GM18502 (cell line): ENCODE results near the gene CLK3.
A peak's percentile ranks its signal among the peaks of the same experiment; 100 is the strongest.

Source experiments
- ATAC-seq: cut with Tn5 transposase; IDR thresholded peaks from one replicate; pipeline ENCODE4 v1.9.1; 2021; ENCODE audit warnings: mild to moderate bottlenecking; ENCODE audit not compliant: unreplicated experiment, poor library complexity

Gene CLK3

DNA sequence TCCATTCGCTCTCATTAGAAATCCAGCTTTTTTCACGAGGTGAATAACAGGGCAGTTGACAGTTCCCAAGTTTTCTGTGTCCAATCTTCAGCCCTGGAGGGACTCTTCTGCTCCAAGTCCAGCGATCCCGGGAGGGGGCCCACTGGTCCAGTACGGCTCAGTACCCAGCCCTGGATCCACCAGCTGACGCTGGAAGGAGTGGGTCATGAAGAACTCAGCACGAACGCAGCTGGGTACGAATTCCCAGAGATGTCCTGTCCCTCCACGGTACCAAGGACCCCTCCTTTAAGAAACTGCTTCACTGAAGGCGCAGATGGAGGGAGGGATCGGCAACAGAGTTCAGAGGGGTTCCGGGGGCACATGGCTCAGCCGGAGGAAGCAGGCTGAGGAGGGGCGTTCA lies 16.5 kb upstream of the CLK3 start:
- no peak for ATAC-seq

DNA sequence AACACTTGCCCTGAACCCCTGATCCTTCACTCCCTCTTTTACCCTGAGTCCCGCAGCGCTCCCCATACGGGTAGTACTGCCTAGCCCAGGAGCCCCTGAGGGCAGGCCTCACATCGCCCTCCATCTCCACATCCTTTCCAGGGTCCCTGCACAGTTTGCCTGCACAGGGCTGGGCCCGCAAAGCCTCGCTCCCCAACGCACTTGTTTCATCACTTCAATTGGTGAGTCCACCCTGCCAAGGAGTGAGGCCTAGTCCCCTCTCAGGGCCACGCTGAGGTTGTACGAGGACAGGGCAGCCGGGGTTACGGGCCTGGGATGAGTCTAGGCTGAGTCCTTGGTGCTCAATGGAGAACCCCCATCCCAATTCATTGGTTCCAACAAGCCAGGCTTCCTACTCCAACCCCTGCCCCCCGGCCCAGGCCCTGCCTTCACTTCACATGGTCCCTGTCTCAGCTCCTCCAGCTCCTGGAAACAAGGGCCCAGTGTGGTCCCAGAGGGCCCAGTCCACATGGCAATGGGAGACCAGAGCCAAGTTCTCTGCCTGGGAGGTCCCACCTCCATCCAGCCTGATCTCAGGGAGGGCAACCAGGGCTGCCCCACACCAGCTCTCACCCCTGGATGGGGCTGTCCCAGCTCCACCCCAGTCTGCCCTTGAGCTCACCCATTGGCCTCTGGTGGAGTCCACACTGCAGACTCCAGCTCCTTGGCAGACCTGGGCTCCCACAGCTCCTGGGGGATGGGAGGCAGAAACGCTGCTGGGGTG lies 12.4 kb upstream of the CLK3 start:
- no peak for ATAC-seq

GRCh38 chr15:74603789-74604705 lies 11.6 kb upstream of the CLK3 start:
- no peak for ATAC-seq

DNA sequence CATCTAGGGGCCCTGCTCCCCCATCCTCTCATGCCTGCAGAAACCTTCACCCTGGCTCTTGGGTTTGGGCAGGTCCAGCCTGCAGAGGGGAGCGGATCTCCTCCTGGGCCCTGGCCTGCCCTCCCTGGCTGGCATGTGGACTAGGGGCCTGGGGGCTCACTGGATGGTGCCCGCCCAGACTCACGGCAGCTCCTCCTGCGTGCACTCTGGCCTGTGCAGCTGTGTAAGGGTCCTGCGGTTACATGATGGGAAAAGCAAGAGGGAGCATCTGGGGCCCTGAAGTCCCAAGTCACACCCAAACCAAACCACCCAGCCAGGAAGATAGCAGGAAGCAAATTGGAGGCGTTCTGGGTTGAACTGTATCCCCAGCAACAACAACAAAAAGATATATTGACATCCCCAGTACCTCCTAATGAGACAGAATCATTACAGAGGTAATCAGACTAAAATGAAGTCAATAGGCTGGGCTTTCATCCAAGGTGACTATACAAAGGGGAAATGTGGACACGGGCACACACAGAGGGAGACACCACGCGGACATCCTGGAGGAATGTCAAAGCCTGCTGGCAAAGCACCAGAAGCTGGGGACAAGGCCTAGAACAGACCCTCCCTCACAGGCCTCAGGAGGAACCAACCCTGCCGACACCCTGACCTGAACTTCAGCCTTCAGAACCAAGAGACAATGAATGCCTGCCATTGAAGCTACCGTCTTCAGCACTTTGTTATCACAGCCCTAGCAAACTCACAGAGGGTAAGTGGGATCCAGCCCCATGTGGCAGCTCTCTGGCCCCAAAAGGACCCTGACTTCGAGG lies 10.4 kb upstream of the CLK3 start:
- ATAC-seq: no peak

GRCh38 chr15:74605795-74606150 lies 9.9 kb upstream of the CLK3 start:
- ATAC-seq: no peak

GRCh38 chr15:74608786-74609185 lies 6.8 kb upstream of the CLK3 start:
- ATAC-seq: no peak

DNA sequence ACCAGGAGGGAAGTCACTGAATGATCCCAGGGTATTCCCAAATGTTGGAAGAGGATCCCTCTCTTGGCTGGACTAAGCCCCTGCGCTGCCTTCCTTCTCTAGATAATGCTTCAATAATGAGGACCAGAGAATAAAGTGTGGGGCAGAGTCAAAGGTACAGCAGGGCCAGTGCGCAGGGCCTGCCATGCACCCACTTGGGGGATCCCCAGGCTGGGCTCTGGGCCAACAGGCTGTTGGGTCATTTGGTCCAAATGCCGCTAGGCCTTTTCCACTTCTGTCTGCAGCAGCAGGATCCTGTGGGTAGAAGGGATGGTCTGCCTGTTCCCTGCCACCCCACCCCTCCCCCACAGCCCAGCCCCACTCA lies 5.7 kb upstream of the CLK3 start:
- ATAC-seq: no peak

DNA sequence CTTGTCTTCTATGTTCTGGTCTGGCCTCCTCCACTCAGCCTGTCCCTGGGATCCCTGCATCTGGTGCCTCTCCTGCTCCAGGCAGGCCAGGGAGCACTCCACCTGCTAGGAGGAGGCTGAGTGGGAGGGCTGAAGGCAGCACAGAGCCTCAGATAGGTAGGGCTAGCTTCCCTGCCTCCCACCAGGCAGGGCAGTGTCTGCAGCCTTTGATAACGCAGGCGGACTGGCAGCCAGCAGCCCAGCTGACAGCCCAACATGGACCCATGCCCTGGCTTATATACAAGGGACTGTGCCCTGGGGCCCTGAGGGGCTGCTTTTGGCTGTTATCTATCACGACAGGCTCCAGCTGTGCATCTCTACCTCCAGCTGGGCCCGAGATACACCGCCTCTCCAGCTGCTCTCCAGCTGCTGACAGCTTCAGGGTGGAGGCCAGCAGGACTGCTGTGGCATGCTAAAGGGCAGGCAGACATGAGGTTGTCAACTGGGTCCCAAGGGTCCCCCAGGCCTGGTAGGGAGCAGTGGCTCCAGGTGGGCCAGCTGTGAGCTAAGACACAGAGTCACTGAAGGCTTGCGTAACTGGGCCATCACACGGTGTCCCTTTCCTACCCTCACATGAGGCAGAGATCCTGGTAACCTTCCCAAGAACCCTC lies 5.2 kb upstream of the CLK3 start:
- ATAC-seq: no peak

GRCh38 chr15:74611341-74611740 lies 4.3 kb upstream of the CLK3 start:
- ATAC-seq: no peak

GRCh38 chr15:74611834-74612233 lies 3.8 kb upstream of the CLK3 start:
- no peak for ATAC-seq

DNA sequence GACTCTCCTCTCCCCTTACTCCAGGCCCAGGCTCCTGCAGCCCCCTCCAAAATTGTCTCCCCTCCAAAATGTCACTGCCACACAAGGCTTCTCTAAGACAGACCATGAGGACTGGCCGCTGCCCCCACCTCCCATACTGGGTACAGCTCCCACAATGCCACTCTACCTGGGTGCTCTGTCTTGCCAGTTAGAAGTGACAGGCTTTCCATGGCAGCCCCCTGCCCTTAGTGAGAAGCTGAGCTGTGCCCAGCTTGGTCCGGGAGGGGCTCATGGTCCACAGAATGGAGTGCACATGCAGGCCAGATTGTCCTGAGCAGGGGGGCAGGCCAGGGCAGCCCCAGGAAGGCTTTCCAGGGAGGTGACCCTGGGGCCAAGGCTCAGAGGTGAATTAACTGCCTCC lies 3.0 kb upstream of the CLK3 start:
- no peak for ATAC-seq

- no peak for ATAC-seq
These were observed 2.3 kb upstream of the CLK3 start for GRCh38 chr15:74613089-74613952.

- ATAC-seq: no peak
These were observed 1.5 kb upstream of the CLK3 start for GRCh38 chr15:74613953-74614743.

- peak; percentile 46 for ATAC-seq
These were observed 710 bp upstream of the CLK3 start for GRCh38 chr15:74614744-74615507.

DNA sequence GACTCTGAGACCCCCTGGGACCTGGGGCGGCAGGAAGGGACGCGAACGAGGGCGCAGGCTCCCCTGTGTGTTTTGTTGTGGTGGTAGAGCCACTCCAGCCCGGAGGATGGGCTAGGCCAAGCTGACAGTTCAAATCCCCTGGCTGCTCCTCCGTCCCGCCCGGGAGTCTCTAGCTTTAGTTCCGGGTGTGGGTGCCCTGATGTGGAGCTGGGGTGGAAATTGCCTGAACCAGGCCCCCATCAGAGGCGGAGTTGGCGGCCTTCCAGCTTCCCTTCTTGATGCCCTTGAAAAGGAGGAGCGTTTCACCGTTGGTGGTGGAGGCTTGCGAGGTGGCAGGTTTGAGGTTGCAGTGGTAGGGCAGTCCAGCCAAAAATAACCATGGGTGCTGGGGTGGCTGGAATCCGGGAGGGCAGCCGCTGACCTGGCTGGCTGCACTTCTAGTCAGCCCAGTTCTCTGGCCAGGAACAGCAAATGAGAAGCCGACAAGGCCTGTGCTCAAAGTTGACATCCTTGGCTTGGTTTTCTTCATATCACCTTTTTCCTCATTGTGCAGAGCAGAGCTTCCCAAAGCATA lies 817 bp downstream of the CLK3 start:
- ATAC-seq: no peak

GRCh38 chr15:74616996-74617395 lies 1.4 kb downstream of the CLK3 start:
- no peak for ATAC-seq

GRCh38 chr15:74618841-74619596 lies 3.4 kb downstream of the CLK3 start:
- ATAC-seq: no peak
